VCaP (cell line): ENCODE measurements around the gene E2F6.

Experiments used
- H3K27ac ChIP-seq: fragments of 450-650 bp; 2 replicates; pipeline ENCODE4 v1.5.1; 2017
- TF ChIP-seq, protein P1 (sequence below): fragments of 450-650 bp; conservative IDR thresholded peaks from 2 replicates; pipeline ENCODE4 v1.5.1; 2017; ENCODE audit warnings: mild to moderate bottlenecking, moderate library complexity

E2F6 gene, protein sequence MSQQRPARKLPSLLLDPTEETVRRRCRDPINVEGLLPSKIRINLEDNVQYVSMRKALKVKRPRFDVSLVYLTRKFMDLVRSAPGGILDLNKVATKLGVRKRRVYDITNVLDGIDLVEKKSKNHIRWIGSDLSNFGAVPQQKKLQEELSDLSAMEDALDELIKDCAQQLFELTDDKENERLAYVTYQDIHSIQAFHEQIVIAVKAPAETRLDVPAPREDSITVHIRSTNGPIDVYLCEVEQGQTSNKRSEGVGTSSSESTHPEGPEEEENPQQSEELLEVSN

DNA sequence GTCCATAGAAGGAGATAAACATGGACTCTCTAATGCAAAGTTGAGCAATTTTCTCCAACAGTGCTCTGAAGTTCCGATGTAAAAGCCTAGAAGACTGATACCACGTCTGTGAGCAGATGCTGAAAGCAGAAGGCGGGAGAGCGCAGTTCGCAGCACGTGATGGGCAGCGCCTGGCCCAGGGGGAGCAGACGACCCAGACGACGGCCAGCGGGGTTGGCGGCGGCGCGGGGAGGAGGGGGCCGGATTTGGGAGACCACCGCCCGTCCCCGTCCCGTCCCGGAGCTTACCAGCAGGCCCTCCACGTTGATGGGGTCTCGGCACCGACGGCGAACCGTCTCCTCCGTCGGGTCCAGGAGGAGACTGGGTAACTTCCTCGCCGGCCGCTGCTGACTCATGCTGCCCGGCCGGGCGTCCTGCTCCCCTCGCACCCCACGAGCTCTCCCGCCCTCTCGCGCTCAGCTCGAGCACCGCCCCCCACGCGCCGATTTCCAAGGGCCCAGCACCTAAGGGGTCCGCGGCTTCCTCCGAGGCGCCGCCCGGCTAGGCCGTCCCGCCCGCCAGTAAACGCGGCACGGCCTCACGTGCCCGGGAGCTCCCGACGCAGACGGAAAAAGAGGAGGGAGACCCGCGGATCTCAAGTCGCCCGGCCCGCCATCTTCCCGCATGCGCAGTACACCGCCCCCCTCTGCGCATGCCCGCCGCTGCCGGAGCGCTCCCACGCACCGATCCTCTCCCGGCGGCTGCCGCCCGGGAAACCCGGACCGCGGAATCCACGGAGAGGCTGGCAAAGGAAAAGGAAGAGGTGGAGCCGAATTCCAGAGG, at the start of gene E2F6:
Gene E2F6, minus strand, starts transcription at position 677 of the 822 bp plus-strand sequence. Its CDS starts 282 bp downstream, at position 395.
- TF ChIP-seq, protein P1, sequence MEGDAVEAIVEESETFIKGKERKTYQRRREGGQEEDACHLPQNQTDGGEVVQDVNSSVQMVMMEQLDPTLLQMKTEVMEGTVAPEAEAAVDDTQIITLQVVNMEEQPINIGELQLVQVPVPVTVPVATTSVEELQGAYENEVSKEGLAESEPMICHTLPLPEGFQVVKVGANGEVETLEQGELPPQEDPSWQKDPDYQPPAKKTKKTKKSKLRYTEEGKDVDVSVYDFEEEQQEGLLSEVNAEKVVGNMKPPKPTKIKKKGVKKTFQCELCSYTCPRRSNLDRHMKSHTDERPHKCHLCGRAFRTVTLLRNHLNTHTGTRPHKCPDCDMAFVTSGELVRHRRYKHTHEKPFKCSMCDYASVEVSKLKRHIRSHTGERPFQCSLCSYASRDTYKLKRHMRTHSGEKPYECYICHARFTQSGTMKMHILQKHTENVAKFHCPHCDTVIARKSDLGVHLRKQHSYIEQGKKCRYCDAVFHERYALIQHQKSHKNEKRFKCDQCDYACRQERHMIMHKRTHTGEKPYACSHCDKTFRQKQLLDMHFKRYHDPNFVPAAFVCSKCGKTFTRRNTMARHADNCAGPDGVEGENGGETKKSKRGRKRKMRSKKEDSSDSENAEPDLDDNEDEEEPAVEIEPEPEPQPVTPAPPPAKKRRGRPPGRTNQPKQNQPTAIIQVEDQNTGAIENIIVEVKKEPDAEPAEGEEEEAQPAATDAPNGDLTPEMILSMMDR, result no peak
- H3K27ac ChIP-seq, result peak within 1 kb of the TSS; percentile 91

DNA sequence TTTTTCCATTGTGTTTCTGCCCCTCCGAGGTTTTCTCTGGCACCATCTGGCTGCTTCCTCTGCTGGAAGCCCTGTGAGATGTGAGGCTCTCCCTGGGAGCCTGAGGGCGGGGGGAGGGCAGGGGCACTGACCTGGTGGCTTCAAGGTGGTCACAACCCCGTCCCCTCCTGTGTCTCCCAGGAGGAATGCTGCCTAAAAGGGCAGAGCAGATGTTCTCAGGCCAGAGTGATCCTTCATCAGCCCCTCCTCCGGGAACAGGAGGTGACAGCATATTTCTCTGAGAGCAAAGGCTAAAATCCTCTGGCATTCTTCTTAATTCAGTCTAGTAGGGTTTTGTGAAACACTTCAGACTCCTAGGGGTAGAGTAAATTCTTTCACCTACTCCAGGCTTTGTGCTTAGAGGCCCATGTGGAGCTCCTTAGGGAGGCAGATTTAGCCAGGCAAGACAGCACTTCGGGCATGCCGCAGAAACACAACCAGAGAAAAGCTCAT, 49.6 kb upstream of the E2F6 start:
- TF ChIP-seq, protein P1, result no peak

DNA sequence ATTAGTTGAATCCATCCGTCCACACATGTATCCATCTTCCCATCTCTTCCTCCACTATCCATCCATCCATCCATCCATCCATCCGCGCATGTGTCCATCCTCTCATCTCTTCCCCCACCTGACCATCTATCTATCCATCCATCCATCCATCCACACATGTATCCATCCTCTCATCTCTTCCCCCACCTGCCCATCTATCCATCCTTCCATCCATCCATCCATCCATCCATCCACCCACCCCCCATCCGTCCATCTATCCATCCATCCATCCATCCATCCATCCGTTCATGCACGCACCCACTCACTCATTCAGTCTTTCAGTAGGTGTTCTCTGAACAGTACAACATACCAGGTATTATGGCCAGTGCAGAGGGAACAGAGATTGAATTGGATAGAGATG, 48.9 kb upstream of the E2F6 start:
- TF ChIP-seq, protein P1, result no peak
- H3K27ac ChIP-seq, result no peak overlapping the region

More for the DNA sequence above, 49.6 kb upstream of the E2F6 start:
- no peak overlapping the region for H3K27ac ChIP-seq

DNA sequence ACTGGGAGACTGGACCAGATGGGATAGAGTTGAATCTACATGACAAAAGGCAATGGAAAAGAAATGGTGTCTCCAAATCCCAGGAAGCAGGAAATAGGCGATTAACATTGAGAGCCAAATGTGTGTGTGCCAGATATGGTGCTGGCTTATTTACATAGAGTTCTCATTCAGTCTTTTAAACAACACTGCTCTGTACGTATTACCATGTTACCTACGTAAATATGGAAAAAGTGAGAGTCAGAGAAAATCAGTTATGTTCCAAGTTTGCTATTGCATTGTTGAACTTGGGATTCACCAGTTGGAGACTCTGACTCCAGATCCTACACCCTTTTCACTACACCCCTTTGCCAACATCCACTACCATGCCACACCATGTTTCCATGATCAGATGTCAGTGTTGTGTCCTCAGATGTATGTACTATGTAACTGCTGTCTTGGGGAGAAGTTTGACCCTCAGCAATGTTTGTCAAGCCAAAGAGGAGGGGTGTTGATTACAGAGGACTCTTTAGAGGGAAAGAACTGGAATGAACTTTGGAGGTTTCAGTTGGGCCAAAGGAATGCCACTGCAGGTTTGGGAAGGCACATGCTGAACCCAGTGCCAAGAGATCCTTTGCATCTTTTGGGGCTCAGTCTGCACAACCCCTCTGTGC, 48.2 kb upstream of the E2F6 start:
- TF ChIP-seq, protein P1, result no peak
- no peak overlapping the region for H3K27ac ChIP-seq

DNA sequence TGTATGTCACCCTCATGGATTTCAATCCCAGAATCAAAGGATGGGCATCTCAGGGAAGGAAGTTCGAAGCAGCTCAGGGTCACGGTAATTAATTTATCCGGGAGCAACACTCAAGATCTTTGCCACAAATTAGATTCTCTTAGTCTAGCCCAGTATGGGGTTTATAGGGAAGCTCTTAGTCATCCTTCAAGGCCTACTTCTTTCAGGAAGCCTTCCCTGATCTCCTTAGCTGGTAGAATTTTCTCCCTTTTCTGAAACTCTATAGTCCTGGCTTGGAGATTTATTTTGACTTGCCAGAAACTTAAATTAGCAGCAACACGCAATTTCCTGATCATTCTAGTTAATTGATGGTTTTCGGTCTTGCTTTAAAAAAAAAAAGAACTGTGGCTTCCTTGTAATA, 47.4 kb upstream of the E2F6 start:
- no peak overlapping the region for H3K27ac ChIP-seq
- TF ChIP-seq, protein P1, result no peak

DNA sequence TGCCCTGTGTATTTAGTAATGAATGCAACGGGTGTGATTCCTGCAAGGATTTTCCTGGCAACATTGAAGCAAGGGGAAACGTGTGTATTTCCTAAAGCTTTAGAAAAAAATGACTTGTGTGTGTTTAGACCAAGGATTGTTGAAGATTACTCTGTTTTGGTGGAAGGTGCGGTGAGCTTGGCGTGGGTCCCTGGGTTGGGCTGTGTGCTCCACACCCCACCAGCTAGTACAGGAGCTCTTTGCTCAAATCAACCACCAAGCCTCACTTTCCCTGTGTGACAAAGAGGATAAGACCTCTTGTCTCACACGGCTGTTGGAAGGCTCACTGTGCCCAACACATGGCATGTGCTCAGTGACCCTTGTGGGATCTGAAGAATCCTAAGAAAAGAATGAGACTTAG, 46.5 kb upstream of the E2F6 start:
- TF ChIP-seq, protein P1, result no peak
- H3K27ac ChIP-seq, result no peak overlapping the region
